Activated CD4-positive, alpha-beta T cell treated with anti-CD3 and anti-CD28 coated beads, Interleukin-10, Interleukin-2, amounts not matched to agents 100 ng/mL and 50 ng/mL, durations not matched to agents 16 hours and 8 hours (primary cell): Measurements from ENCODE around the gene CCKAR.

ENCODE experiments used
- DNase-seq: peaks from one replicate; pipeline ENCODE4 v3.0.0-alpha.2; 2020

CCKAR gene

DNA sequence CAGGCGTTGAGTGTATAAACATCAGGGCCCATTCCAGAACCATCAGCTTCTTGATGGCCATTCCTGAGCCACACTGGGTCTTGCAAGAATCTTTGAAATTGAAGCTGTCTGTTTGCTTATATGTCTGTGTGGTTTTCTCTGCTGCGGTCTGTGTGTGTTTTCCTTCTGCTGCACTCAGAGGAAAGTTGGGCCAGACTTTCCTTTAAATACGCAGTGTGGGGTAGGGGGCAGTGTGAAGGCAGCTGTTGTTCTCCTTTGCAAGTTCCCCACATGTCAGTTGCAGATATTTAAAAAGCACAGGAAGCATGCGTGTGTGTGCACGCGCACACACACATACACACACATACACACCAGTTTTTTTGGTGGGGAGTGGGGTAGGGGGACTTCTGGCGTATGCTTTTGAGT lies 32.1 kb downstream of the CCKAR start:
- no peak for DNase-seq

- no peak for DNase-seq
Measured at GRCh38 chr4:26457412-26457811, 32.9 kb downstream of the CCKAR start.

DNA sequence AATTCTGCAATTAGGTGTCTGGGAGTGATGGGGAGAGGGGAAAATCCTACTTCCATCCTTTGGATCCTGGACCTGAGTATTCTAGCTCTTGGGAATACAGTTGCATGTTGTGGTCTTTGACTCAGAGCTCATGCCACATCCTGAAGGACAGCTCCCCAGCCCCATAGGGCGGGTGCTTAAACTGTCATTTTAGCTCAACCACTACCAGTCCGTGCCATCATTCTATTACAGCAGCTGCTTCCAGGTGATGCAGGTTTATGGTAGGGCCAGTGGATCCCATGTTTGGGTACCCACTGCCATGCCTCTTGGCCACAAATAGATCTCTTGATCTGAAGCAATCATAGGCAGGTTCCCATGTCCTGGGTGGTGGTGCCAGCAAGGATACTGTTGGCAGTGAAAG lies 34.7 kb downstream of the CCKAR start:
- DNase-seq, result no peak

- DNase-seq, result no peak
Measured at GRCh38 chr4:26454961-26455360, 35.3 kb downstream of the CCKAR start.

DNA sequence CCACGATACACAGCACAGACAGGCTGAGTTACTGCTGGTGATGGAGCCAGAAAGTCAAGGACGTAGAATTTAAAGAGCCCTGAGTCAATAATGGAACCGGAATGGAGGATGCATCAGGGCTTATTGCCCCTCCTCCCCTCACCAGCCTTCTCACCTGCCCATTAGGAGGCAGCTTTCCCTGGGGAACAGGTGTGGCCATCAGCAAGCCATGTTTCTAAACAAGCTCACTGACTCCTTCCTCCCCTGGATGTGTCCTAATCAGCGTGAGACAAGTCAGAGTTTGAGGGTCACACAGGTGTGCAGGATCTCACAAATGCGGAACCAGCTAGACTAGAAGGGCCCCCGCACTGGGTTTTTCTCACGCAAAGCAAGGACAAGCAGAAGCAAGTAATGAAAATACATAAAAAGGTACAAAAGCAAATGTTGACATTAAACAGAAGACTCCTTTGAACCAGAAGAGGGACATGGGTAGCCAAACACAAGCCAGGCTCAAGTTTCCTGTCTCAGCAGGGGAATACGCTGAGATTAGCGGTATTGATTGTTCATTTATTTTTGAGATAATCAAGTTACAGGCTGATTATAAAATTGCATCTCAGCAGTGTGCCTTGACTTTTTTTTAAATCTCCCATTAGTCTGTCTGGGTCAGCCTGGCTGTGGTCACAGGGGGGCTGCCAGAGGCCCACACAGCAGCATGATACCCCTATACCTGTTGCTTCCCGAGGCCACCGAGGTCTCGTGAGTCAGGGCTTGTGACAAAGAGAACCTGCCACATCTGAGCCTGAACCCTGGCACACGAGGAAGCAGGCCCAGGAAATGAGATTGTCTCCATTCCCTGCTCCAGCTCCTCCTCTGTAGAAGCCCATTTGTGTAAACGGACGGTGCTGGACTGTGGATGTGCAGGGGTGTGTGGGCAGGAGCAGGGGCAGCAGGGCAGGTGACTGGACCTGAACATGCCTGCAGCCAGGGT lies 37.4 kb downstream of the CCKAR start:
- no peak for DNase-seq

DNA sequence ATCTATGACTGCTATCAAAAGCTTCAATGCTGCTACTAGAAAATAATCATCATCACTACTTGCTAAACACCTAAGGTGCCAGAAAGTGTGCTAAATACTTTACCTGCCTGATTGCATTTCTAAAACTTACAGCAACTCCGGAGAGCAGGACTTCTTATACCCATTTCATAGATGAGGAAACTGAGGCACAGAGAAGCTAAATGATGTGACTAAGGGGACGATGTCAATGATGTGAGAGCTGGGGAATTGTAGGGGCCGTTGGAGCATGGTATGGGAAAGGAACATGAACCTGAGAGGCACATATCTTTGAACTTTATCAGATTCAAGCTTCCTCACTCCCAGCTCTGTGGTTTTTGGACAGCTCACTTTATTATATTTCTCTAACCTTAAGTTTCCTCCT lies 38.7 kb downstream of the CCKAR start:
- DNase-seq, result no peak

DNA sequence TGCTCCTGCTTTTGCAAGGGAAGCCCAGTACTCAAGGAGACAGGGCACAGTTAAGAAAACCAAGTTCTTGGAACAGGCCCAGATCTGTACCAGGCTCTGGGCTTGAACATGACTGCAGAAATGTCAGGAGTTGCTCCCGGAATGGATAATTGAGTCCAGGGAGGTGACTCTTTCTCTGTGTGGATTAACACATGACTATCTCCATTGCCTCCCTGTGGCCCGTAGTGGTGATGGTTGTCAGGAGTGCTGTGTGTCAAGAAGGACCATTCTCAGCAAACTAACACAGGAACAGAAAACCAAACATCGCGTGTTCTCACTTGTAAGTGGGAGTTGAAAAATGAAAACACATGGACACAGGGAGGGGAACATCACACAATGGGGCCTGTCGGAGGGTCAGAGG lies 39.9 kb downstream of the CCKAR start:
- DNase-seq, result no peak

DNA sequence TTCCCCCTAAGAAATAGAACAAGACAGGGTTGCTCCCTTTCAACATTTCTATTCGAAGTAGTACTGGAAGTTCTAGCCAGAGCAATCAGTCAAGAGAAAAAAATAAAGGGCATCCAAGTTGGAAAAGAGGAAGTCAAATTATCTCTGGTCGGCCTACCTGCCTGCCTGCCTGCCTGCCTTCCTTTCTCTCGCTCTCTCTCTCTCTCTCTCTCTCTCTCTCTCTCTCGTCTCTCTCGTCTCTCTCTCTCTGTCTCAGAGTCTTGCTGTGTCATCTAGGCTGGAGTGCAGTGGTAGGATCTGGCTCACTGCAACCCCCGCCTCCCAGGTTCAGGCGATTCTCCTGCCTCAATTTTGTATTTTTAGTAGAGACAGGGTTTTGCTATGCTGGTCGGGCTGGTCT lies 42.9 kb downstream of the CCKAR start:
- DNase-seq, result no peak

DNA sequence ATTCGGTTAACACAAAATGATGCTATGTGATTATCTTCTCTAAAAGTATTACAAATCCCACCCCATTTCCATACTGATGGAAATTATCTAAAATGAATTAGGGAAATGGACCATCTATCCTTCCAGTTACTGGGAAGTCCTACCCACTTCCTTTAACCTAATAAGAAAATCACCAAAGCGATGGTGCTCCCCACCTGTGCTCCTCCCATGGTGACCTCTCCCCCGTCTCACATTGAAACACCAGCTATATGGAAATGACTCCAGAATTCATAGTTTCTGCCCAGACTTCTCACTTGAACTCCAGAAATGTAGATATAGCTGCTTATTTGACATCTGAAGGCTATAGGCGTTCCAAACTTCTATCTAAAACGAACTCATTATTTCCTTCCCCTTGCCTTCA lies 48.5 kb downstream of the CCKAR start:
- DNase-seq, result no peak

DNA sequence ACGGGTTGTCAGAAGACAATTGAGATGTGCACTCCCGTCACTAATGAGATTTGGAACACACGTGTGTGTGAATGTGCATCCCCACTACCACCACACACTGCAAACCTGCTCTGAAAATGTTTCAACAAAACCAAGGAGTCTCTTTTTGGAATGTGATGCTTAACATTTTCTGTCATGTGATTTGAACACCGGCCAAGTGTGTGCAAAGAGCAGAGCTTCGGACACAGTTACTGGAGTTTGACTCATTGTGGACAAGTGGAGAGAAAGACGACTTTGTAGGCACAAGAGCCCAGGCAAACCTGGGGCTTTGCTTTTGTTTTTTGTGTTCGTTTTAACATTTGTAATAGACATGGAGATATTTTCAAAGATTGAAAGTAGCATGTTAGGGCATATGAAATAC lies 49.2 kb downstream of the CCKAR start:
- DNase-seq, result no peak

GRCh38 chr4:26434030-26434639 lies 56.1 kb downstream of the CCKAR start:
- DNase-seq, result no peak

DNA sequence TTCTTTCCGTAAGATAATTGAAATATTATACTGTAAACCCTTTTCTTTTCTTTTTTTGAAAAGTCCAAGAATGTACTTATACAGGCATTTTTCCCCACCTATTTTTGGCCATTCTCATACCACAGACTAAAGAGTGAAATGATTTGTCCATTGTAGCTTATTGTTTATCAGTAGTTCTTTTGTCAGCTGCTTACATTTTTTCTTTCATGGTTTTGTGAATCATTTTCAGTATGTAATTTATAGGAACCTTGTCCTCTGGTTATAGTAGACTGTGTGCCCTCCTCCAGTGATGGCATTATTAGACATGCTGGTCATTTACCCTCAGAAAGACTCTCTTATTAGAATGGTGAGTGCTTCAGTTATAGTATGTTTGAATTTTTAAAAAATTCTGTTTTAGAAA lies 56.7 kb downstream of the CCKAR start:
- DNase-seq, result no peak

DNA sequence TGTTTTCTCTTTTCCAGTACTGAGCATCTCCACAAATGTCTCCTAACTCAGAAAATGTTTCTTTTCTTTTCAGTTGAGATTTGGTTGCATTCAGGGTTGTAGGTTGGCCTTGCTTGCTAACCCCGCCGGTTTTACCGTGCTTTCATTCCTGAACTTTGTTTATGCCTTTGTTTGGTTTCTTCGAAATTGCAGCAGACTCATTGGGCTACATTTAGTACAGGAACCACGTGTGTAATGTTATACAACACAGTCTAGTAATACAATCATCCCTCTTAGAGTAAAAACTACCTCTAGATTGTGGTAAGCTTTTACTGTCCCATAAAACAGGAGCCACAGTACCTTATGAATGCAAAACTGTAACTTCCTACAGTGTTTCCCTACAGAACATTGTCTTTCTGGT lies 57.9 kb downstream of the CCKAR start:
- no peak for DNase-seq

DNA sequence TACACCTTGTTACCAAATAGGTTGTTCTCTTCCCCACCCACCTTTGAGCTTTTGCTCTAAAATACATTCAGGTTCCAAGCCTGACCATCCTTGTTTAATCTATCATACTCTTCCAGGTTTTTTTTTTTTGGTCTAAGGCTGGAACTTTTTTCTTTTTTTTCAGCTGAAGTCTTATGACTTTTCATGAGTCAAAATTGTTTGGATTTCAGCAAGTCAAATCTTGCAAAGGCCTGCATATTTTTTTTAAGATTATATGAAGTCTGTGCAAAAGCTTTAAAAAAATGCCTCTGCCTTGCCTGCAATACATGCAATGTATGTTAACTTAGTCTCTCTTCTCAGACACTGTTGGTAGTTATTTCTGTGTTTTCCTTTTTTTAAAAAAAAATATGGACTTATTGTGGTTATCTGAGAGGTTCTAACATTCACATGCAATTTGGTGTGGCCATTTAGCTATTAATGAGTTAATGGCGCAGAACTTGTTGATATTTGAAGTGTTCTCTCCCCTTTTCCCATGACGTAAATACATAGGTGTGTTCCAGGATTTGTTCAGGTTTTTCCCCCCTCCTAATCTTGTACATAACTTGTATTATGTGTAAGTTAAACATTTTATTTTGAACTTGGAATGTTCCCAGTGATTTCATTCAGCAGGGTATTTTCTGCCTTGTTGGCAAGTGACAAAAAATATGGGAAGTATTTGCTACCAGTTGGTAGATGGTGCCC lies 58.7 kb downstream of the CCKAR start:
- no peak for DNase-seq
